ENCODE results near the gene SPINK6.

- TF ChIP-seq POLR2A (IDR thresholded peaks at IDR 0.05) (no peak), CTCF (IDR thresholded peaks at IDR 0.05) (no peak)
Observed at GRCh38 chr5:148206620-148207019, 3.8 kb downstream of the SPINK6 start.
